Loucy (cell line): Measurements from ENCODE around the gene FANCC.

ENCODE experiments used
- CTCF ChIP-seq: fragments of 200-600 bp; sonication (generic); conservative IDR thresholded peaks from 2 replicates; pipeline ENCODE4 v1.5.1; 2014; ENCODE audit warnings: mild to moderate bottlenecking, antibody characterized with exemption, low read length
- EZH2phosphoT487 ChIP-seq: fragments of 200-600 bp; IDR thresholded peaks from 2 replicates; pipeline ENCODE4 v1.6.1; 2018; ENCODE audit warnings: antibody characterized with exemption, mild to moderate bottlenecking, moderate library complexity, borderline replicate concordance

- TF ChIP-seq CTCF (no peak), EZH2phosphoT487 (no peak)
Observed at GRCh38 chr9:95282332-95282731, 35.2 kb downstream of the FANCC start.
